Measurements from ENCODE around the gene ZNF555. TPM values are rescaled to one million over a fixed set of nuclear protein-coding genes. Genes with fewer than 3 reads are reported as not detected.

ZNF555 gene
- total and polyA plus RNA-seq, 2 of the 13 experiments (the other 11 are each of a cell fraction or from before 2014, with no cell fraction given): 5.0 to 8.0 TPM

GRCh38 chr19:2867025-2867991 lies 26.0 kb downstream of the ZNF555 start, which contains the start of gene ZNF556 (continued):
- TF ChIP-seq SNAPC4 (CRISPR knock-in tag; IDR thresholded peaks at IDR 0.05) (0 out of 2 replicates have a peak, but pooled peaks have one; percentile 75), ARNTL (CRISPR knock-in tag; IDR thresholded peaks at IDR 0.05) (peak; percentile 86), SMARCC2 (IDR thresholded peaks at IDR 0.05) (no peak), SP5 (CRISPR knock-in tag; IDR thresholded peaks at IDR 0.05; ENCODE audit: borderline replicate concordance, low read depth) (0 out of 2 replicates have a peak, but pooled peaks have one; percentile 32), ZNF746 (CRISPR knock-in tag; IDR thresholded peaks at IDR 0.05) (0 out of 2 replicates have a peak, but pooled peaks have one; percentile 57), YEATS4 (CRISPR knock-in tag; IDR thresholded peaks at IDR 0.05; ENCODE audit: borderline replicate concordance) (peak; percentile 97), ZBTB8A (CRISPR knock-in tag; IDR thresholded peaks at IDR 0.05; ENCODE audit: borderline replicate concordance, low read depth) (peak; percentile 49; the same call in 1 of the 2 replicates), RBFOX2 (IDR thresholded peaks at IDR 0.05; ENCODE audit: low read depth, low read length) (peak; percentile 88), TMF1 (CRISPR knock-in tag; IDR thresholded peaks at IDR 0.05; ENCODE audit: low read depth) (peak; percentile 53; the same call in 1 of the 2 replicates), HIVEP1 (CRISPR knock-in tag; IDR thresholded peaks at IDR 0.05) (0 out of 2 replicates have a peak, but pooled peaks have one; percentile 70), ZNF761 (CRISPR knock-in tag; conservative IDR thresholded peaks at IDR 0.05) (0 out of 2 replicates have a peak, but pooled peaks have one; percentile 54), MAF1 (CRISPR knock-in tag; IDR thresholded peaks at IDR 0.05; ENCODE audit: borderline replicate concordance) (no peak), PAF1 (CRISPR knock-in tag; IDR thresholded peaks at IDR 0.05) (no peak), ZFX (CRISPR knock-in tag; IDR thresholded peaks at IDR 0.05; ENCODE audit: low read depth) (peak; percentile 89), ZNF564 (CRISPR knock-in tag; IDR thresholded peaks at IDR 0.05) (0 out of 2 replicates have a peak, but pooled peaks have one; percentile 46), ERF (CRISPR knock-in tag; IDR thresholded peaks at IDR 0.05) (peak; percentile 62; the same call in 1 of the 2 replicates), ATF3 (CRISPR knock-in tag; IDR thresholded peaks at IDR 0.05) (peak; percentile 47; the same call in 1 of the 2 replicates), RARG (CRISPR knock-in tag; IDR thresholded peaks at IDR 0.05; ENCODE audit: low read depth) (no peak), RARA (CRISPR knock-in tag; IDR thresholded peaks at IDR 0.05) (peak; percentile 43; the same call in 1 of the 2 replicates), IKZF5 (CRISPR knock-in tag; IDR thresholded peaks at IDR 0.05) (no peak; the same call in 1 of the 2 replicates), ZMYM4 (CRISPR knock-in tag; IDR thresholded peaks at IDR 0.05) (peak; percentile 74; the same call in 1 of the 2 replicates), YY1 (IDR thresholded peaks at IDR 0.05; ENCODE audit: insufficient read depth, insufficient replicate concordance, low read depth, low read length) (peak; percentile 34), NFKBIZ (CRISPR knock-in tag; IDR thresholded peaks at IDR 0.05) (no peak), IRF2 (CRISPR knock-in tag; IDR thresholded peaks at IDR 0.05) (peak; percentile 26; the same call in 1 of the 2 replicates)
